Keratinocyte (primary cell): ENCODE measurements around the gene KIF13A. TPM values are rescaled to one million over a fixed set of nuclear protein-coding genes. Genes with fewer than 3 reads are reported as not detected.
"Not testable (repeated sequence)": the region's sequence is repeated elsewhere in the genome, so short reads cannot be mapped to it uniquely, and the experiment has no call there.

Source experiments
- DNase-seq: peaks from one replicate; pipeline ENCODE4 v3.0.0-alpha.2; 2011; ENCODE audit warnings: low read depth, missing footprints, low spot score
- FAIRE-seq: peaks from 2 replicates; lab custom pipeline; 2011; peaks lifted over from hg19 to GRCh38; lab: Jason Lieb, UNC
- H2AFZ ChIP-seq: 2 replicates; pipeline ENCODE4 v1.6.0; 2012; ENCODE audit warnings: low read length, control low read depth, inconsistent platforms; ENCODE audit not compliant: control insufficient read depth
- H3K27ac ChIP-seq: 2 replicates; pipeline ENCODE4 v1.5.1; 2011; ENCODE audit warnings: low read length; ENCODE audit not compliant: control insufficient read depth, insufficient read depth
- H3K27me3 ChIP-seq: 3 replicates; pipeline ENCODE4 v1.6.0; 2011; ENCODE audit warnings: low read length; ENCODE audit not compliant: control insufficient read depth, insufficient read depth; ENCODE audit errors: extremely low read depth
- H3K36me3 ChIP-seq, 2 experiments: 2 replicates in 1 of 2; 3 replicates in 1 of 2; pipeline ENCODE4 v1.5.1; 2011; ENCODE audit warnings: low read length in 2 of 2, mild to moderate bottlenecking in 1 of 2; ENCODE audit not compliant: control insufficient read depth in 2 of 2, insufficient read depth in 2 of 2; ENCODE audit errors: extremely low read depth in 1 of 2
- H3K4me1 ChIP-seq: 3 replicates; pipeline ENCODE4 v1.5.1; 2011; ENCODE audit warnings: low read length; ENCODE audit not compliant: control insufficient read depth, insufficient read depth; ENCODE audit errors: extremely low read depth
- H3K4me2 ChIP-seq: 3 replicates; pipeline ENCODE4 v1.6.0; 2011; ENCODE audit warnings: low read depth, low read length; ENCODE audit not compliant: control insufficient read depth, insufficient read depth; ENCODE audit errors: extremely low read depth
- H3K4me3 ChIP-seq, 3 experiments: fragments of 200-600 bp in 1 of 3; sonication (generic) in 1 of 3; 2 replicates in 2 of 3; 3 replicates in 1 of 3; pipeline ENCODE4 v1.5.1; 2011 to 2016; ENCODE audit warnings: low read length in 3 of 3, mild to moderate bottlenecking in 3 of 3, control low read depth in 2 of 3, inconsistent platforms in 1 of 3, low read depth in 1 of 3, mixed read lengths in 1 of 3, mixed run types in 1 of 3, moderate library complexity in 1 of 3; ENCODE audit not compliant: control insufficient read depth in 2 of 3, insufficient read depth in 2 of 3; ENCODE audit errors: extremely low read depth in 1 of 3
- H3K79me2 ChIP-seq: 2 replicates; pipeline ENCODE4 v1.6.0; 2012; ENCODE audit warnings: low read length; ENCODE audit not compliant: control insufficient read depth, insufficient read depth
- H3K9ac ChIP-seq: 3 replicates; pipeline ENCODE4 v1.6.0; 2011; ENCODE audit warnings: low read length; ENCODE audit not compliant: control insufficient read depth, insufficient read depth; ENCODE audit errors: extremely low read depth
- H3K9me1 ChIP-seq: 3 replicates; pipeline ENCODE4 v1.6.0; 2011; ENCODE audit warnings: low read length; ENCODE audit not compliant: control insufficient read depth, insufficient read depth; ENCODE audit errors: extremely low read depth
- H3K9me3 ChIP-seq: 2 replicates; pipeline ENCODE4 v1.5.1; 2012; ENCODE audit warnings: low read depth, low read length; ENCODE audit not compliant: control insufficient read depth
- H4K20me1 ChIP-seq: 3 replicates; pipeline ENCODE4 v1.6.0; 2011; ENCODE audit warnings: low read length; ENCODE audit not compliant: control insufficient read depth, insufficient read depth; ENCODE audit errors: extremely low read depth
- EZH2 ChIP-seq: IDR thresholded peaks from one replicate; pipeline ENCODE4 v1.6.1; 2012; ENCODE audit warnings: inconsistent platforms, mild to moderate bottlenecking, low read length, moderate library complexity
- dilution Hi-C: fragments of 300-500 bp; cut with MboI; formaldehyde crosslinking; loops from one replicate; pipeline ENCODE4 v1.7.0; 2020; ENCODE audit warnings: low sequenced_read_pairs; ENCODE audit not compliant: extremely low pct_ligation_motif_present
- polyA plus RNA-seq, 5 experiments: library from polyadenylated mRNA; depleted of rRNA in 3 of 5; stranded (reverse) in 3 of 5; stranded (forward) in 1 of 5; unstranded in 1 of 5; fragments of >200 nt; gene quantifications; 1 replicate in 1 of 5; 2 replicates in 3 of 5; 3 replicates in 1 of 5; pipeline versions ENCODE4 v1.2.1 to v1.2.3, GENCODE V29; 2011 to 2012; ENCODE audit warnings: missing spikeins in 2 of 5, low read depth in 1 of 5, low replicate concordance in 1 of 5
- TF ChIP-seq, protein P1 (sequence below), 3 experiments: IDR thresholded peaks in 1 of 3; conservative IDR thresholded peaks in 1 of 3; optimal IDR thresholded peaks in 1 of 3; 2 replicates in 2 of 3; 3 replicates in 1 of 3; pipeline versions ENCODE3 to v1.5.1; 2011; ENCODE audit warnings: low read length in 3 of 3, mild to moderate bottlenecking in 3 of 3, moderate library complexity in 2 of 3, control low read depth in 1 of 3, inconsistent platforms in 1 of 3; ENCODE audit not compliant: insufficient read depth in 2 of 3; ENCODE audit errors: extremely low read depth in 1 of 3

Gene KIF13A
- polyA plus RNA-seq, 1 donor (not counting 4 experiments of a cell fraction or from before 2014, with no cell fraction given): 96.2 TPM

DNA sequence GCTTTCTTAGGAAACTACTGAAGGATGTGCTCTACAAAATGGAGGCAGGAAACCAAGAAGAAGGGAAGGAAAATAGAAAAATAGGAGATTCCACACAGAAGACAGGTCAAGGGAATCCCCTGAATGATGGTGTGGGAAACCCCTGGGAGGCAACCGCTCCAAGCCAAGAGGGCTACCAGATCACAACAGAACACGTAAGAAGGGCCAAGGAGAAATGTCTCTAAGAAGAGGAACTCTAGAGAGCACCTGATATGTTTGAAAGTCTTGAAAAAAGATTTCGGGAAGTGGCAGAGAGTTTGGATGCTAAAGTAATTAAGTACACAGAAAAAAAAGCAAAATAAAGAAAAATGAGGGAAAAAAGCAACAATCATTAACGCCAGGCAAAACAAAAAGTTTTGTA, 7.1 kb downstream of the KIF13A start:
- TF ChIP-seq EZH2: no peak
- TF ChIP-seq, protein P1, sequence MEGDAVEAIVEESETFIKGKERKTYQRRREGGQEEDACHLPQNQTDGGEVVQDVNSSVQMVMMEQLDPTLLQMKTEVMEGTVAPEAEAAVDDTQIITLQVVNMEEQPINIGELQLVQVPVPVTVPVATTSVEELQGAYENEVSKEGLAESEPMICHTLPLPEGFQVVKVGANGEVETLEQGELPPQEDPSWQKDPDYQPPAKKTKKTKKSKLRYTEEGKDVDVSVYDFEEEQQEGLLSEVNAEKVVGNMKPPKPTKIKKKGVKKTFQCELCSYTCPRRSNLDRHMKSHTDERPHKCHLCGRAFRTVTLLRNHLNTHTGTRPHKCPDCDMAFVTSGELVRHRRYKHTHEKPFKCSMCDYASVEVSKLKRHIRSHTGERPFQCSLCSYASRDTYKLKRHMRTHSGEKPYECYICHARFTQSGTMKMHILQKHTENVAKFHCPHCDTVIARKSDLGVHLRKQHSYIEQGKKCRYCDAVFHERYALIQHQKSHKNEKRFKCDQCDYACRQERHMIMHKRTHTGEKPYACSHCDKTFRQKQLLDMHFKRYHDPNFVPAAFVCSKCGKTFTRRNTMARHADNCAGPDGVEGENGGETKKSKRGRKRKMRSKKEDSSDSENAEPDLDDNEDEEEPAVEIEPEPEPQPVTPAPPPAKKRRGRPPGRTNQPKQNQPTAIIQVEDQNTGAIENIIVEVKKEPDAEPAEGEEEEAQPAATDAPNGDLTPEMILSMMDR (optimal IDR thresholded peaks at IDR 0.05 in 1 of 3, IDR thresholded peaks at IDR 0.05 in 1 of 3, conservative IDR thresholded peaks at IDR 0.05 in 1 of 3; ENCODE audit: extremely low read depth in 1 of 3, insufficient read depth in 2 of 3, low read length in 3 of 3): no peak
- H3K36me3 ChIP-seq: peaks cover 3 to 4% of the 10 kb centered on the region in 2 experiments
- no peaks in the 10 kb centered on the region for H3K9me3 ChIP-seq
- FAIRE-seq: no peak
- H2AFZ ChIP-seq: no peak overlapping the region
- DNase-seq: no peak
- H3K4me3 ChIP-seq: no peak overlapping the region
- no peaks in the 10 kb centered on the region for H3K27me3 ChIP-seq
- H3K9ac ChIP-seq: no peak overlapping the region
- H4K20me1 ChIP-seq: no peaks in the 10 kb centered on the region
- peaks cover 32% of the 10 kb centered on the region for H3K4me1 ChIP-seq
- no peaks in the 10 kb centered on the region for H3K9me1 ChIP-seq
- peak overlapping the region; percentile 68 for H3K27ac ChIP-seq
- dilution Hi-C loops: no loop called here
- no peak overlapping the region for H3K4me2 ChIP-seq
- peaks cover 91% of the 10 kb centered on the region for H3K79me2 ChIP-seq

GRCh38 chr6:17979479-17979878, 8.0 kb downstream of the KIF13A start:
- no peak overlapping the region for H3K9ac ChIP-seq
- no peak for FAIRE-seq
- H3K36me3 ChIP-seq: peaks cover 3 to 7% of the 10 kb centered on the region in 2 experiments

GRCh38 chr6:17976258-17976657, 11.2 kb downstream of the KIF13A start:
- dilution Hi-C loops: not testable (repeated sequence)

More at GRCh38 chr6:17979479-17979878, 8.0 kb downstream of the KIF13A start:
- Histone ChIP-seq H3K27me3 (no peaks in the 10 kb centered on the region), H4K20me1 (no peaks in the 10 kb centered on the region), H3K27ac (peak overlapping the region; percentile 68), H3K79me2 (peaks cover 91% of the 10 kb centered on the region), H3K9me1 (no peaks in the 10 kb centered on the region), H3K4me1 (peaks cover 29% of the 10 kb centered on the region), H3K4me3 (no peak overlapping the region), H3K4me2 (no peak overlapping the region), H2AFZ (no peak overlapping the region), H3K9me3 (no peaks in the 10 kb centered on the region)
- dilution Hi-C loops: no loop called here
- DNase-seq: no peak
- TF ChIP-seq, protein P1 (optimal IDR thresholded peaks at IDR 0.05 in 1 of 3, IDR thresholded peaks at IDR 0.05 in 1 of 3, conservative IDR thresholded peaks at IDR 0.05 in 1 of 3; ENCODE audit: extremely low read depth in 1 of 3, insufficient read depth in 2 of 3, low read length in 3 of 3): no peak
- TF ChIP-seq EZH2: no peak

More at GRCh38 chr6:17976258-17976657, 11.2 kb downstream of the KIF13A start:
- H3K9me3 ChIP-seq, H3K9ac ChIP-seq, H3K9me1 ChIP-seq, H3K4me3 ChIP-seq, H3K36me3 ChIP-seq, DNase-seq, H3K27ac ChIP-seq, H3K4me2 ChIP-seq, H2AFZ ChIP-seq, H3K27me3 ChIP-seq, FAIRE-seq, H4K20me1 ChIP-seq: not testable (repeated sequence)
- Histone ChIP-seq H3K79me2 (peaks cover 92% of the 10 kb centered on the region), H3K4me1 (peaks cover 36% of the 10 kb centered on the region)
